NB4 (cell line): Measurements from ENCODE around the gene PIPOX.

ENCODE experiments used
- CTCF ChIP-seq: IDR thresholded peaks from one replicate; pipeline ENCODE4 v1.5.1; 2012; ENCODE audit warnings: low read depth, low read length
- MAX ChIP-seq: IDR thresholded peaks from 2 replicates; pipeline ENCODE4 v1.6.1; 2011; ENCODE audit warnings: low read depth, low read length
- MYC ChIP-seq: IDR thresholded peaks from 2 replicates; pipeline ENCODE4 v1.6.1; 2011; ENCODE audit warnings: low read depth, low read length
- POLR2A ChIP-seq: IDR thresholded peaks from 2 replicates; pipeline ENCODE4 v1.6.1; 2011; ENCODE audit warnings: mild to moderate bottlenecking; ENCODE audit not compliant: insufficient read length; ENCODE audit errors: extremely low read depth

- TF ChIP-seq POLR2A (no peak), CTCF (no peak), MYC (no peak), MAX (no peak)
Measured at GRCh38 chr17:29034510-29034909, 8.4 kb upstream of the PIPOX start.
